Measurements from ENCODE around the gene MAPKAPK2.

MAPKAPK2 gene

GRCh38 chr1:206661161-206661820 lies 23.4 kb upstream of the MAPKAPK2 start:
- H3K4me1 ChIP-seq (ENCODE audit: control insufficient read depth in 1 of 2, insufficient read depth in 2 of 2, low read length in 2 of 2): peaks cover 0 to 31% of the 10 kb centered on the region in 2 donors
- no peaks in the 10 kb centered on the region for H3K27me3 ChIP-seq (ENCODE audit: low read depth, low read length)
- H3K4me3 ChIP-seq (ENCODE audit: low read depth in 1 of 2, low read length in 2 of 2): no peak overlapping the region
- no peaks in the 10 kb centered on the region for H3K36me3 ChIP-seq (ENCODE audit: control insufficient read depth in 1 of 2, insufficient read depth in 2 of 2, low read length in 2 of 2)
- no peak overlapping the region for H3K27ac ChIP-seq (ENCODE audit: low read length)
- H3K9me3 ChIP-seq (ENCODE audit: control insufficient read depth in 1 of 2, low read length in 2 of 2): no peaks in the 10 kb centered on the region

DNA sequence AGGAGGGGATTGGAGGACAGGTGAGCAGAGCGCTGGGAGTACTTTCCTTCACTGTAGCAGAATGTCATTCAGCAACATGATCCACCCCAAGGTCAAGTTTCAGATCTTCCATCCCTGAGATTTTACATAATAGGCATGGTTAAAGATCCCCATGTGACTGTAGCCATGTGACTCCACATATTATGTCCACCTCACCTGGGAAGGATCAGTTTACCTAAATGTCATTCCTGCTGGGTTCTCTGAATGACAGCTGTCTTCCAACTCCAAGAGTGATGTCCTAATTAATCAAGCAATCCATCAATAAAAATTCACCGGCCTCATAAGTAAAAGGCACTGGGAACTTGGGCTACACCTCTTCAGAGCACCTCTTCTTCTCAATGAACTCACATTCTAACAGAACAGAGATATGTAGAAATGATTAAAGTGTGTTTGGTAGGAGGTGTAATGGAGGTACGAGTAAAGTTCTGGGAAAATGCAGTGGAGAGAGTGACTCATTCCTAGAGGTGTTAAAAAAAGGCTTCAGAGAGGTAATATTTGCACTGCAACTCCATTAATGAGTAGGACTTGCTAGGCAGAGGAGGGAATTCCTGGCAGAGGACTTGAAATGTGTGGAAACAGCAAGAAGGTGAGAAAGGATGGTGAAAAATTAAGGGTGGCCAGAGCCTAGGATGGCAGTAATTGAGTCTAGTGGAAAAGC lies 22.2 kb upstream of the MAPKAPK2 start:
- Histone ChIP-seq H3K9me3 (ENCODE audit: control insufficient read depth in 1 of 2, low read length in 2 of 2) (no peaks in the 10 kb centered on the region), H3K4me1 (ENCODE audit: control insufficient read depth in 1 of 2, insufficient read depth in 2 of 2, low read length in 2 of 2) (peaks cover 0 to 25% of the 10 kb centered on the region in 2 donors), H3K4me3 (ENCODE audit: low read depth in 1 of 2, low read length in 2 of 2) (no peak overlapping the region), H3K36me3 (ENCODE audit: control insufficient read depth in 1 of 2, insufficient read depth in 2 of 2, low read length in 2 of 2) (no peaks in the 10 kb centered on the region), H3K27me3 (ENCODE audit: low read depth, low read length) (no peaks in the 10 kb centered on the region), H3K27ac (ENCODE audit: low read length) (no peak overlapping the region)

DNA sequence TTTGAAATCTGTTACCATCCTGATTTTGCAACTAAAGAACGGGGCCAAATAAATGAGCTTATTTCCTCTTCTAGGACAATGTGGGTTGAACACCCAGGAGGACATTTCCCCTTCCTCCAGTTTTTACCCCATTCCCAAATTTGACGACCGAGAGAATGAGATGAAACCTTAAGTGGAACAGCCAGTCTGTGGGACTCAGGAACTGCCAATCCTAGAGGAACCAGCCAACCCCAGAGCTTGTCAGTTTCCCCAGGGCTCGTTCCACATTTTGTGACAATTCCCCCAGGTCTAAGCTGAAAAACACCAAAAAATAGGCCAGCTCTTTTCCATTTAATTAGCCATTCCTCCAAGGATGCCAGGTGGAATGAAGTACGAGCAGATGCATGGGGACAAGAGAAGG lies 21.3 kb upstream of the MAPKAPK2 start:
- Histone ChIP-seq H3K27ac (ENCODE audit: low read length) (no peak overlapping the region), H3K4me1 (ENCODE audit: control insufficient read depth in 1 of 2, insufficient read depth in 2 of 2, low read length in 2 of 2) (peaks cover 0 to 17% of the 10 kb centered on the region in 2 donors), H3K4me3 (ENCODE audit: low read depth in 1 of 2, low read length in 2 of 2) (no peak overlapping the region), H3K27me3 (ENCODE audit: low read depth, low read length) (no peaks in the 10 kb centered on the region), H3K36me3 (ENCODE audit: control insufficient read depth in 1 of 2, insufficient read depth in 2 of 2, low read length in 2 of 2) (no peaks in the 10 kb centered on the region), H3K9me3 (ENCODE audit: control insufficient read depth in 1 of 2, low read length in 2 of 2) (no peaks in the 10 kb centered on the region)

DNA sequence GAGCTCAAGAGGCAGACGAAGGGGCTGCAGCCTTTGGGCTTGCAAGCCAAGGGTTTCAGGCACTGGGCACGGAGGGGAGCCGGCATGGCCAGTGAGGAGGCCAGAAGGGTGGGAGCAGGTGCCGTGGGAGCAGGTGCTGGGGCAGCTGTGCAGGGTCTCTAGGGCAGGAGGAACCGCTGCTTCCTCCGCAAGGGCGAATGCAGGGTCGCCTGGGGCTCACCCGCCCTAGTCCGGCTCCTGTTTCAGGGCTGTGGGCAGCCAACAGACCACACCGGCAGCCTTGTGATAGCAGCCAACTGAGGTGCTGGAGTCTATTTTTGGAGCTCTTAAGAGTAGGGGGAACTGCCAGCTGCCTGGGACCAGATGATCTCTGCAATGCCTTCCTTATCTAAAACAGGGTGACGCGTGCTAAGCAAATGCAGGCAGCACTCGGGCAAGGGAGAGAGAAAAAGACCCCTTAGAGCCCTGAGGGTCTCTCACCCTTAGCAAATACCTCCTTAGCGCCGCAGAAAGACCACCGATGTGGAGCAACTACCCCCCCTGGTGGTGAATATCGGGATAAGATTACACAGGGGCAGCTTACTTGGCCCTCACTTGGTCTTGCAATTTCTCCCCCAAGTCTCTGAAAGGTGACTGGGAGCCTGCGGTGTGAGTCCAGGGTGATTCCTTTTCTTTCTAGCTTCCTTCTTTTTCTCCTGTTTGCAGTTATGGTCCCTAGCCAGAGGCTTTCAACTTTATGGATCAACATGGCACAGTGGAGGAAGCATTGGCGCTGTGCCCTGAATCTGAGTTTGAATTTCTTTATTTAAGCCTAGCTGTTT lies 20.7 kb upstream of the MAPKAPK2 start:
- H3K36me3 ChIP-seq (ENCODE audit: control insufficient read depth in 1 of 2, insufficient read depth in 2 of 2, low read length in 2 of 2): no peaks in the 10 kb centered on the region
- no peak overlapping the region for H3K27ac ChIP-seq (ENCODE audit: low read length)
- no peaks in the 10 kb centered on the region for H3K9me3 ChIP-seq (ENCODE audit: control insufficient read depth in 1 of 2, low read length in 2 of 2)
- H3K27me3 ChIP-seq (ENCODE audit: low read depth, low read length): no peaks in the 10 kb centered on the region
- peak overlapping the region; percentile 43 to 44 for H3K4me3 ChIP-seq (ENCODE audit: low read depth in 1 of 2, low read length in 2 of 2)
- H3K4me1 ChIP-seq (ENCODE audit: control insufficient read depth in 1 of 2, insufficient read depth in 2 of 2, low read length in 2 of 2): peaks cover 0 to 13% of the 10 kb centered on the region in 2 donors

DNA sequence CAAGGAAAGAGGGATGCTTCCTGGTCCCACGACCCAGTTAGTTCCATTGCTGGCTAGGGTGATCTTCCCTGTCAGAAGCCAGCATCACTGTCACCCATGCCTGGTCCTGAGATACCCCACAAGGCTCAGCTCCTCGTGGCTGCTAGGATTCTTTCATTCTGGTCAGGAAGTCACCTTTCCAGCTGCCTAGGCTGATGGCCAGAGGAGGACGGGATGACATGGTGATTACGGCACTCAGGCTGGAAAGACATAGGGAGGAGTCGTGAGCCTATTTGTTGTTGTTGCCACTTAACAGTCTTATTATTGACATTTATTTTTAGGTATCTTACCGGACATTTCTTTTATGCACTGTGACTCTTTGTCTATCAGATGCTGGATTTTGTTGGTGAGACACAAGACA lies 20.0 kb upstream of the MAPKAPK2 start:
- no peaks in the 10 kb centered on the region for H3K36me3 ChIP-seq (ENCODE audit: control insufficient read depth in 1 of 2, insufficient read depth in 2 of 2, low read length in 2 of 2)
- H3K4me1 ChIP-seq (ENCODE audit: control insufficient read depth in 1 of 2, insufficient read depth in 2 of 2, low read length in 2 of 2): peaks cover 0 to 13% of the 10 kb centered on the region in 2 donors
- no peak overlapping the region for H3K27ac ChIP-seq (ENCODE audit: low read length)
- H3K27me3 ChIP-seq (ENCODE audit: low read depth, low read length): no peaks in the 10 kb centered on the region
- H3K9me3 ChIP-seq (ENCODE audit: control insufficient read depth in 1 of 2, low read length in 2 of 2): no peaks in the 10 kb centered on the region
- H3K4me3 ChIP-seq (ENCODE audit: low read depth in 1 of 2, low read length in 2 of 2): no peak overlapping the region

- H3K27me3 ChIP-seq (ENCODE audit: low read depth, low read length): no peaks in the 10 kb centered on the region
- peaks cover 0 to 13% of the 10 kb centered on the region in 2 donors for H3K4me1 ChIP-seq (ENCODE audit: control insufficient read depth in 1 of 2, insufficient read depth in 2 of 2, low read length in 2 of 2)
- H3K27ac ChIP-seq (ENCODE audit: low read length): no peak overlapping the region
- H3K36me3 ChIP-seq (ENCODE audit: control insufficient read depth in 1 of 2, insufficient read depth in 2 of 2, low read length in 2 of 2): no peaks in the 10 kb centered on the region
- no peak overlapping the region for H3K4me3 ChIP-seq (ENCODE audit: low read depth in 1 of 2, low read length in 2 of 2)
- no peaks in the 10 kb centered on the region for H3K9me3 ChIP-seq (ENCODE audit: control insufficient read depth in 1 of 2, low read length in 2 of 2)
Measured at GRCh38 chr1:206666031-206666561, 18.6 kb upstream of the MAPKAPK2 start.

GRCh38 chr1:206666954-206667665 lies 17.6 kb upstream of the MAPKAPK2 start:
- Histone ChIP-seq H3K36me3 (ENCODE audit: control insufficient read depth in 1 of 2, insufficient read depth in 2 of 2, low read length in 2 of 2) (no peaks in the 10 kb centered on the region), H3K4me1 (ENCODE audit: control insufficient read depth in 1 of 2, insufficient read depth in 2 of 2, low read length in 2 of 2) (peaks cover 0 to 15% of the 10 kb centered on the region in 2 donors)

DNA sequence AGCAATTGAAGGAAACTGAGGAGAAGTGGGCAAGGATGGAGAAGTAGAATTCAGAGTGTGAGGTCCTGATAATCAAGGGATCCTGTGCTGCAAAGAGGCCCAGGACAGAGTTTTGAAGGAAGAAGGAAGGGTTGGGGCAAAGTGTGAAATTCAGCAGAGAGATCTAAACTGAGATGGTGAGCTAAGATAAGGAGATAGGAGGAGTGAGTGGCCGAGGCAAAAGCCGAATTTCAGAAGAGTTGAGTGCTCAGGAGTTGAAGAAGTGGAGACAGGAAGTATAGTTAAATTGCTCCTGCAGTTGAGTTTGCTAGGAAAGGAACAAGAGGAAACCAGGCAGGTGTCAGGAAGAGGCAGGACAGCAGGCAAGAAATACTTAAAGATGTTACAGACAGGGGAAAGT lies 16.4 kb upstream of the MAPKAPK2 start:
- H3K4me1 ChIP-seq (ENCODE audit: control insufficient read depth in 1 of 2, insufficient read depth in 2 of 2, low read length in 2 of 2): peaks cover 10 to 24% of the 10 kb centered on the region in 2 donors
- no peak overlapping the region for H3K4me3 ChIP-seq (ENCODE audit: low read depth in 1 of 2, low read length in 2 of 2)
- no peak overlapping the region for H3K27ac ChIP-seq (ENCODE audit: low read length)
- no peaks in the 10 kb centered on the region for H3K9me3 ChIP-seq (ENCODE audit: control insufficient read depth in 1 of 2, low read length in 2 of 2)
- H3K36me3 ChIP-seq (ENCODE audit: control insufficient read depth in 1 of 2, insufficient read depth in 2 of 2, low read length in 2 of 2): no peaks in the 10 kb centered on the region
- H3K27me3 ChIP-seq (ENCODE audit: low read depth, low read length): no peaks in the 10 kb centered on the region

More at GRCh38 chr1:206666954-206667665, 17.6 kb upstream of the MAPKAPK2 start:
- Histone ChIP-seq H3K27ac (ENCODE audit: low read length) (no peak overlapping the region), H3K4me3 (ENCODE audit: low read depth in 1 of 2, low read length in 2 of 2) (no peak overlapping the region), H3K9me3 (ENCODE audit: control insufficient read depth in 1 of 2, low read length in 2 of 2) (no peaks in the 10 kb centered on the region), H3K27me3 (ENCODE audit: low read depth, low read length) (no peaks in the 10 kb centered on the region)

DNA sequence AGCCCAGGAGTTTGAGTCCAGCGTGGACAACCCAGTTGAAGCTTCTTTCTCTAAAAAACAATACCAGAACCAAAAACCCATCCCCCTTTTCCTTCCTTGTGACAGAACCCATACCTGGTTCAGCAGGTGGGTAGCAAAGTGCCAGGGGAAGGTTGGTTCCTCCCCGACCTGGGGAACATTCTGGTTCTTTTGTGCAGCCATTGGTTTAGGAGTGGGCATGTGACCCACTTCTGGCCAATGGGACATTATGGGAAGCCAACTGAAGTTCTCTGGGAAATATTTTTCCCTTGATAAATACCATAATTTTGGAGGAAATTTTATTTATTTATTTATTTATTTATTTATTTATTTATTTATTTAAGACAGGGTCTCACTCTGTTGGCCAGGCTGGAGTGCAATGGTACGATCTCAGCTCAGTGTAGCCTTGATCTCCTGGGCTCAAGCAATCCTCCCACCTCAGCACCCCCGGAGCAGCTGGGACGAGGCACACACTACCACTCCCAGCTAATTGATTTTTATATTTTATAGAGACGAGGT lies 15.8 kb upstream of the MAPKAPK2 start:
- no peaks in the 10 kb centered on the region for H3K36me3 ChIP-seq (ENCODE audit: control insufficient read depth in 1 of 2, insufficient read depth in 2 of 2, low read length in 2 of 2)
- H3K4me1 ChIP-seq (ENCODE audit: control insufficient read depth in 1 of 2, insufficient read depth in 2 of 2, low read length in 2 of 2): peaks cover 15 to 24% of the 10 kb centered on the region in 2 donors
- no peaks in the 10 kb centered on the region for H3K27me3 ChIP-seq (ENCODE audit: low read depth, low read length)
- no peaks in the 10 kb centered on the region for H3K9me3 ChIP-seq (ENCODE audit: control insufficient read depth in 1 of 2, low read length in 2 of 2)
- no peak overlapping the region for H3K4me3 ChIP-seq (ENCODE audit: low read depth in 1 of 2, low read length in 2 of 2)
- no peak overlapping the region for H3K27ac ChIP-seq (ENCODE audit: low read length)

GRCh38 chr1:206672011-206672688 lies 12.6 kb upstream of the MAPKAPK2 start:
- Histone ChIP-seq H3K27ac (ENCODE audit: low read length) (peak overlapping the region; percentile 72), H3K27me3 (ENCODE audit: low read depth, low read length) (no peaks in the 10 kb centered on the region), H3K4me1 (ENCODE audit: control insufficient read depth in 1 of 2, insufficient read depth in 2 of 2, low read length in 2 of 2) (peaks cover 31 to 32% of the 10 kb centered on the region in 2 donors), H3K4me3 (ENCODE audit: low read depth in 1 of 2, low read length in 2 of 2) (peak overlapping the region in 1 of 2 donors; percentile 19), H3K36me3 (ENCODE audit: control insufficient read depth in 1 of 2, insufficient read depth in 2 of 2, low read length in 2 of 2) (no peaks in the 10 kb centered on the region), H3K9me3 (ENCODE audit: control insufficient read depth in 1 of 2, low read length in 2 of 2) (no peaks in the 10 kb centered on the region)

All from muscle layer of duodenum (tissue), 2 donors.